Smooth muscle cell of the pulmonary artery (primary cell): ENCODE data around the gene SRSF9. TPM values are rescaled to one million over a fixed set of nuclear protein-coding genes. Genes with fewer than 3 reads are reported as not detected.

Source experiments
- total RNA-seq: library from RNA; depleted of rRNA; stranded (reverse); fragments of >200 nt; gene quantifications from 2 replicates; pipeline ENCODE4 v1.2.3, GENCODE V29; 2014

The SRSF9 gene
- 170 and 195 TPM in 2 replicates for total RNA-seq

GRCh38 chr12:120469450-120470149 is at the start of gene SRSF9:
Gene SRSF9 (minus strand): TSS chr12:120469748. CDS start chr12:120469609, 139 bp downstream.

GRCh38 chr12:120495731-120496412 is 26.3 kb upstream of the SRSF9 start, which contains the start of gene DYNLL1:
Gene DYNLL1 (plus strand): TSS chr12:120496113. CDS start chr12:120496422, 309 bp downstream.

GRCh38 chr12:120445911-120446843 is 23.4 kb downstream of the SRSF9 start, which contains the start of the genes GATC and TRIAP1:
Gene GATC (plus strand): TSS chr12:120446444. CDS start chr12:120446481, 37 bp downstream.
Gene TRIAP1 (minus strand): TSS chr12:120446384. CDS start chr12:120446372, 12 bp downstream.

GRCh38 chr12:120437735-120438494 is 31.6 kb downstream of the SRSF9 start, which contains the start of gene COX6A1:
Gene COX6A1 (plus strand): TSS chr12:120438113. CDS start chr12:120438127, 14 bp downstream.

Other genes with a start within 250 kb of the SRSF9 start
- gene PXN, start 204.0 kb downstream of the SRSF9 start, total RNA-seq = 27.4 and 38.6 TPM in 2 replicates
- gene RNU4-2, start 177.8 kb downstream of the SRSF9 start, total RNA-seq = not detected in 2 replicates
- gene RNU4-1, start 176.5 kb downstream of the SRSF9 start, total RNA-seq = under 0.01 TPM in 1 of 2 replicates, not detected in the other
- 1.5 and 2.0 TPM in 2 replicates for gene SIRT4, start 167.4 kb downstream of the SRSF9 start, total RNA-seq
- not detected in 2 replicates for gene PLA2G1B, start 142.0 kb downstream of the SRSF9 start, total RNA-seq
- 0.20 TPM in 1 of 2 replicates, not detected in the other for gene MSI1, start 100.6 kb downstream of the SRSF9 start, total RNA-seq
- gene COX6A1, start 31.6 kb downstream of the SRSF9 start, total RNA-seq = 323 and 352 TPM in 2 replicates
- gene TRIAP1, start 23.4 kb downstream of the SRSF9 start, total RNA-seq = 14.4 and 16.9 TPM in 2 replicates
- gene GATC, start 23.3 kb downstream of the SRSF9 start, total RNA-seq = 17.0 and 20.2 TPM in 2 replicates
- 261 and 303 TPM in 2 replicates for gene DYNLL1, start 26.4 kb upstream of the SRSF9 start, total RNA-seq
- 25.3 and 30.5 TPM in 2 replicates for gene COQ5, start 59.4 kb upstream of the SRSF9 start, total RNA-seq
- 189 and 197 TPM in 2 replicates for gene RNF10, start 64.6 kb upstream of the SRSF9 start, total RNA-seq
- 26.1 and 36.7 TPM in 2 replicates for gene POP5, start 111.7 kb upstream of the SRSF9 start, total RNA-seq
- 1.6 and 21.4 TPM in 2 replicates for gene CABP1, start 170.9 kb upstream of the SRSF9 start, total RNA-seq
- 136 and 156 TPM in 2 replicates for gene MLEC, start 217.4 kb upstream of the SRSF9 start, total RNA-seq
- 43.9 and 44.3 TPM in 2 replicates for gene UNC119B, start 240.7 kb upstream of the SRSF9 start, total RNA-seq